ENCODE data around the gene CLCNKA.

Gene CLCNKA

GRCh38 chr1:16078925-16079656, 57.3 kb downstream of the CLCNKA start:
- DNase-seq (ENCODE audit: low read depth in 2 of 2), result peak; percentile 34 to 58

- no peak for DNase-seq (ENCODE audit: low read depth in 2 of 2)
Measured at GRCh38 chr1:16080422-16081150, 58.8 kb downstream of the CLCNKA start.

GRCh38 chr1:16081636-16082035, 59.8 kb downstream of the CLCNKA start:
- no peak for DNase-seq (ENCODE audit: low read depth in 2 of 2)

- peak; percentile 19 to 29 for DNase-seq (ENCODE audit: low read depth in 2 of 2)
Measured at GRCh38 chr1:16082283-16083038, 60.6 kb downstream of the CLCNKA start.

GRCh38 chr1:16083486-16083885, 61.6 kb downstream of the CLCNKA start:
- DNase-seq (ENCODE audit: low read depth in 2 of 2), result no peak

All from stimulated activated CD4-positive, alpha-beta T cell treated with anti-CD3 and anti-CD28 coated beads, Interleukin-1b, Interleukin-23, amount 100 ng/mL, for 1 hour (primary cell).